ENCODE results near the gene RORB. TPM values are rescaled to one million over a fixed set of nuclear protein-coding genes. Genes with fewer than 3 reads are reported as not detected.

The RORB gene
- total RNA-seq, 1 experiment from 2014 or later: 0.08 TPM

- H3K27ac ChIP-seq (ENCODE audit: low read length): no peak overlapping the region
- CTCF ChIA-PET: no interaction called here
- intact Hi-C loops (cut with micrococcal nuclease; ENCODE audit: unreplicated experiment): no loop called here
Measured at GRCh38 chr9:74672237-74672636, 175.1 kb downstream of the RORB start.

GRCh38 chr9:74674077-74674476 lies 176.9 kb downstream of the RORB start:
- Histone ChIP-seq H3K36me3 (ENCODE audit: control insufficient read depth, insufficient read depth, low read length) (no peaks in the 10 kb centered on the region), H3K4me3 (ENCODE audit: low read depth in 2 of 2, low read length in 2 of 2) (no peak overlapping the region), H3K9me3 (ENCODE audit: control insufficient read depth, insufficient read depth, low read depth, low read length) (no peaks in the 10 kb centered on the region), H3K27ac (ENCODE audit: low read length) (no peak overlapping the region), H3K4me1 (ENCODE audit: control insufficient read depth, insufficient read depth, low read length) (no peaks in the 10 kb centered on the region), H3K27me3 (ENCODE audit: control insufficient read depth, insufficient read depth, low read length) (no peaks in the 10 kb centered on the region)
- in situ Hi-C loops (cut with HindIII; ENCODE audit: low pct_unique_long_range_greater_than_20kb, low sequenced_read_pairs): no loop called here
- ChIA-PET CTCF (no interaction called here), POLR2A (no interaction called here)
- intact Hi-C loops (cut with micrococcal nuclease; ENCODE audit: unreplicated experiment): no loop called here
- ATAC-seq: no peak
- TF ChIP-seq SIN3A (IDR thresholded peaks at IDR 0.05; ENCODE audit: borderline replicate concordance, insufficient read depth, low read depth, low read length): no peak
- TF ChIP-seq POLR2AphosphoS5 (IDR thresholded peaks at IDR 0.05; ENCODE audit: low read depth, low read length): no peak
- TF ChIP-seq TCF7L2 (IDR thresholded peaks at IDR 0.05; ENCODE audit: low read depth, low read length): no peak
- TF ChIP-seq, protein P1, sequence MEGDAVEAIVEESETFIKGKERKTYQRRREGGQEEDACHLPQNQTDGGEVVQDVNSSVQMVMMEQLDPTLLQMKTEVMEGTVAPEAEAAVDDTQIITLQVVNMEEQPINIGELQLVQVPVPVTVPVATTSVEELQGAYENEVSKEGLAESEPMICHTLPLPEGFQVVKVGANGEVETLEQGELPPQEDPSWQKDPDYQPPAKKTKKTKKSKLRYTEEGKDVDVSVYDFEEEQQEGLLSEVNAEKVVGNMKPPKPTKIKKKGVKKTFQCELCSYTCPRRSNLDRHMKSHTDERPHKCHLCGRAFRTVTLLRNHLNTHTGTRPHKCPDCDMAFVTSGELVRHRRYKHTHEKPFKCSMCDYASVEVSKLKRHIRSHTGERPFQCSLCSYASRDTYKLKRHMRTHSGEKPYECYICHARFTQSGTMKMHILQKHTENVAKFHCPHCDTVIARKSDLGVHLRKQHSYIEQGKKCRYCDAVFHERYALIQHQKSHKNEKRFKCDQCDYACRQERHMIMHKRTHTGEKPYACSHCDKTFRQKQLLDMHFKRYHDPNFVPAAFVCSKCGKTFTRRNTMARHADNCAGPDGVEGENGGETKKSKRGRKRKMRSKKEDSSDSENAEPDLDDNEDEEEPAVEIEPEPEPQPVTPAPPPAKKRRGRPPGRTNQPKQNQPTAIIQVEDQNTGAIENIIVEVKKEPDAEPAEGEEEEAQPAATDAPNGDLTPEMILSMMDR (IDR thresholded peaks at IDR 0.05): no peak
- no TSS peak for BruUV-seq (replicated peaks)
- no peak for DNase-seq (ENCODE audit: low read depth, low spot score)

More at GRCh38 chr9:74672237-74672636, 175.1 kb downstream of the RORB start:
- H3K36me3 ChIP-seq (ENCODE audit: control insufficient read depth, insufficient read depth, low read length): no peaks in the 10 kb centered on the region
- no peak for TF ChIP-seq SIN3A (IDR thresholded peaks at IDR 0.05; ENCODE audit: borderline replicate concordance, insufficient read depth, low read depth, low read length)
- TF ChIP-seq, protein P2, sequence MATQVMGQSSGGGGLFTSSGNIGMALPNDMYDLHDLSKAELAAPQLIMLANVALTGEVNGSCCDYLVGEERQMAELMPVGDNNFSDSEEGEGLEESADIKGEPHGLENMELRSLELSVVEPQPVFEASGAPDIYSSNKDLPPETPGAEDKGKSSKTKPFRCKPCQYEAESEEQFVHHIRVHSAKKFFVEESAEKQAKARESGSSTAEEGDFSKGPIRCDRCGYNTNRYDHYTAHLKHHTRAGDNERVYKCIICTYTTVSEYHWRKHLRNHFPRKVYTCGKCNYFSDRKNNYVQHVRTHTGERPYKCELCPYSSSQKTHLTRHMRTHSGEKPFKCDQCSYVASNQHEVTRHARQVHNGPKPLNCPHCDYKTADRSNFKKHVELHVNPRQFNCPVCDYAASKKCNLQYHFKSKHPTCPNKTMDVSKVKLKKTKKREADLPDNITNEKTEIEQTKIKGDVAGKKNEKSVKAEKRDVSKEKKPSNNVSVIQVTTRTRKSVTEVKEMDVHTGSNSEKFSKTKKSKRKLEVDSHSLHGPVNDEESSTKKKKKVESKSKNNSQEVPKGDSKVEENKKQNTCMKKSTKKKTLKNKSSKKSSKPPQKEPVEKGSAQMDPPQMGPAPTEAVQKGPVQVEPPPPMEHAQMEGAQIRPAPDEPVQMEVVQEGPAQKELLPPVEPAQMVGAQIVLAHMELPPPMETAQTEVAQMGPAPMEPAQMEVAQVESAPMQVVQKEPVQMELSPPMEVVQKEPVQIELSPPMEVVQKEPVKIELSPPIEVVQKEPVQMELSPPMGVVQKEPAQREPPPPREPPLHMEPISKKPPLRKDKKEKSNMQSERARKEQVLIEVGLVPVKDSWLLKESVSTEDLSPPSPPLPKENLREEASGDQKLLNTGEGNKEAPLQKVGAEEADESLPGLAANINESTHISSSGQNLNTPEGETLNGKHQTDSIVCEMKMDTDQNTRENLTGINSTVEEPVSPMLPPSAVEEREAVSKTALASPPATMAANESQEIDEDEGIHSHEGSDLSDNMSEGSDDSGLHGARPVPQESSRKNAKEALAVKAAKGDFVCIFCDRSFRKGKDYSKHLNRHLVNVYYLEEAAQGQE (IDR thresholded peaks at IDR 0.05; ENCODE audit: insufficient read depth in 1 of 2, low read depth in 2 of 2, low read length in 1 of 2): no peak
- TF ChIP-seq POLR2AphosphoS5 (IDR thresholded peaks at IDR 0.05; ENCODE audit: low read depth, low read length): no peak
- TF ChIP-seq TCF7L2 (IDR thresholded peaks at IDR 0.05; ENCODE audit: low read depth, low read length): no peak
- TF ChIP-seq, protein P1 (IDR thresholded peaks at IDR 0.05): no peak
- in situ Hi-C loops (cut with HindIII; ENCODE audit: low pct_unique_long_range_greater_than_20kb, low sequenced_read_pairs): no loop called here
- DNase-seq (ENCODE audit: low read depth, low spot score) (no peak), ATAC-seq (no peak)
- no peaks in the 10 kb centered on the region for H3K4me1 ChIP-seq (ENCODE audit: control insufficient read depth, insufficient read depth, low read length)
- H3K27me3 ChIP-seq (ENCODE audit: control insufficient read depth, insufficient read depth, low read length): no peaks in the 10 kb centered on the region
- no peaks in the 10 kb centered on the region for H3K9me3 ChIP-seq (ENCODE audit: control insufficient read depth, insufficient read depth, low read depth, low read length)
- no peak overlapping the region for H3K4me3 ChIP-seq (ENCODE audit: low read depth in 2 of 2, low read length in 2 of 2)
- no TSS peak for BruUV-seq (replicated peaks)
- POLR2A ChIA-PET: no interaction called here

Measured in Panc1 (cell line).